ENCODE data around the gene NLN. TPM values are rescaled to one million over a fixed set of nuclear protein-coding genes. Genes with fewer than 3 reads are reported as not detected.

The NLN gene
- total RNA-seq, 4 donors from 2014 or later = 6.5 to 11.5 (median 9.8) TPM

GRCh38 chr5:65758546-65759144, 36.6 kb downstream of the NLN start:
- Histone ChIP-seq H3K36me3 (peaks cover 0 to 21% of the 10 kb centered on the region in 2 donors), H3K27ac (no peak overlapping the region), H3K4me3 (no peak overlapping the region), H3K27me3 (no peaks in the 10 kb centered on the region), H3K4me1 (peaks cover 0 to 5% (median 0%) of the 10 kb centered on the region in 3 donors), H3K9me3 (no peaks in the 10 kb centered on the region)
- WGBS, 2 donors (ENCODE audit: low coverage in 1 of 2) = 84% methylated on average over 3 to 4 of the region's 4 CpGs
- no peak for TF ChIP-seq POLR2A (IDR thresholded peaks at IDR 0.05)
- no peak for TF ChIP-seq EP300 (IDR thresholded peaks at IDR 0.05)
- TF ChIP-seq CTCF (IDR thresholded peaks at IDR 0.05) = no peak
- ATAC-seq = no peak

- no peaks in the 10 kb centered on the region for H3K27me3 ChIP-seq
- TF ChIP-seq EP300 (IDR thresholded peaks at IDR 0.05) (no peak), CTCF (IDR thresholded peaks at IDR 0.05) (peak in 1 of 4 experiments; percentile 26), POLR2AphosphoS5 (IDR thresholded peaks at IDR 0.05) (no peak), POLR2A (IDR thresholded peaks at IDR 0.05) (no peak)
- no peak for ATAC-seq
- 47 to 50% methylated on average over 2 of the region's 2 CpGs for WGBS, 2 donors (ENCODE audit: low coverage in 1 of 2)
- H3K27ac ChIP-seq = no peak overlapping the region
- peaks cover 0 to 21% of the 10 kb centered on the region in 2 donors for H3K36me3 ChIP-seq
- peaks cover 0 to 5% (median 0%) of the 10 kb centered on the region in 3 donors for H3K4me1 ChIP-seq
- H3K4me3 ChIP-seq = no peak overlapping the region
- no peaks in the 10 kb centered on the region for H3K9me3 ChIP-seq
These were observed 38.7 kb downstream of the NLN start for GRCh38 chr5:65760504-65761275.

GRCh38 chr5:65762234-65762633, 40.2 kb downstream of the NLN start:
- H3K27me3 ChIP-seq = no peaks in the 10 kb centered on the region
- H3K36me3 ChIP-seq = peaks cover 0 to 31% of the 10 kb centered on the region in 2 donors
- no peak overlapping the region for H3K4me3 ChIP-seq
- peaks cover 0 to 5% (median 0%) of the 10 kb centered on the region in 3 donors for H3K4me1 ChIP-seq
- ATAC-seq = no peak
- no peak overlapping the region for H3K27ac ChIP-seq
- TF ChIP-seq CTCF (IDR thresholded peaks at IDR 0.05) (no peak), EP300 (IDR thresholded peaks at IDR 0.05) (no peak), POLR2A (IDR thresholded peaks at IDR 0.05) (no peak), POLR2AphosphoS5 (IDR thresholded peaks at IDR 0.05) (no peak)
- H3K9me3 ChIP-seq = no peaks in the 10 kb centered on the region
- WGBS, 2 donors (ENCODE audit: low coverage in 1 of 2) = 78 to 89% methylated on average over 1 of the region's 1 CpG

GRCh38 chr5:65765582-65765981, 43.6 kb downstream of the NLN start:
- no peak for ATAC-seq

GRCh38 chr5:65766175-65766574, 44.2 kb downstream of the NLN start:
- Histone ChIP-seq H3K4me3 (no peak overlapping the region), H3K4me1 (no peaks in the 10 kb centered on the region), H3K27ac (no peak overlapping the region), H3K36me3 (peaks cover 0 to 15% of the 10 kb centered on the region in 2 donors), H3K9me3 (no peaks in the 10 kb centered on the region), H3K27me3 (no peaks in the 10 kb centered on the region)
- 83 to 85% methylated on average over 2 of the region's 2 CpGs for WGBS, 2 donors (ENCODE audit: low coverage in 1 of 2)
- no peak for TF ChIP-seq CTCF (IDR thresholded peaks at IDR 0.05)
- no peak for TF ChIP-seq POLR2A (IDR thresholded peaks at IDR 0.05)
- no peak for TF ChIP-seq EP300 (IDR thresholded peaks at IDR 0.05)
- no peak for TF ChIP-seq POLR2AphosphoS5 (IDR thresholded peaks at IDR 0.05)
- no peak for ATAC-seq

More at GRCh38 chr5:65765582-65765981, 43.6 kb downstream of the NLN start:
- Histone ChIP-seq H3K36me3 (peaks cover 0 to 15% of the 10 kb centered on the region in 2 donors), H3K4me1 (peaks cover 0 to 5% (median 0%) of the 10 kb centered on the region in 3 donors), H3K4me3 (no peak overlapping the region), H3K9me3 (no peaks in the 10 kb centered on the region), H3K27ac (no peak overlapping the region), H3K27me3 (no peaks in the 10 kb centered on the region)
- no peak for TF ChIP-seq EP300 (IDR thresholded peaks at IDR 0.05)
- no peak for TF ChIP-seq POLR2AphosphoS5 (IDR thresholded peaks at IDR 0.05)
- WGBS, 2 donors (ENCODE audit: low coverage in 1 of 2) = 100% methylated on average over 1 of the region's 1 CpG
